ENCODE results near the gene PATJ. TPM values are rescaled to one million over a fixed set of nuclear protein-coding genes. Genes with fewer than 3 reads are reported as not detected.

Gene PATJ
- total and polyA plus RNA-seq, 2 donors (not counting 3 experiments of a cell fraction or from before 2014, with no cell fraction given): 1.1 to 3.0 TPM

DNA sequence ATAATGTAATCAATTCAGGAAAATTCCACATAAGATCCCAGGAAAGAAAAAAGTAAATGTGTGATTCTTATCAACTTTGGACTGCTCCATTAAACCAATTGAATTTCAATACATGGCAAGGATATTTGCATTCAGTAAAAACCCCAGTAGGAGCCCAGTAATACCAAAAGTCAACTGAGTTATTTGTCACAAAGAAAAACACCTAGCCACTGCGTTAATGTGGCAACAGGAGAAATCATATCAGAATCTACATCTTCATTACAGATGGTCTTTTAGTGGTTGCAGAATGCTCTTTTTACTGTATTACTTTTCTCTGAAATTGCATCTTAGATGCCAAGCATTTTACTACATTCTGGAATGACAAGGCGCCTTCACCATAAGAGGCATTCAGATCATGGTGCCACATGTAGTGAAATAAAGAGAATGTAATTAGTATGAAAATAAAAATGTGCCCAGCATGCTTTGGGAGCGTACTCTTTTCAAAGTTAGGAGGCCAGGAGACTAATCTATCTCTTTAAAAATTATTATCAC lies 180.7 kb downstream of the PATJ start:
- no peak overlapping the region for H2AFZ ChIP-seq (ENCODE audit: low read depth, low read length)
- no peak overlapping the region for H3K4me3 ChIP-seq (replicated peaks in 1 of 3; ENCODE audit: insufficient read depth in 1 of 3, low read depth in 1 of 3, low read length in 3 of 3)
- H3K36me3 ChIP-seq (ENCODE audit: control insufficient read depth in 2 of 2, extremely low read depth in 1 of 2, insufficient read depth in 2 of 2, low read length in 2 of 2): no peaks in the 10 kb centered on the region
- TF ChIP-seq JUN (IDR thresholded peaks at IDR 0.05; ENCODE audit: borderline replicate concordance, insufficient read depth, insufficient read length, low read depth) (no peak), POLR2AphosphoS5 (IDR thresholded peaks at IDR 0.05; ENCODE audit: insufficient read depth, low read depth, low read length) (no peak), GATA2 (IDR thresholded peaks at IDR 0.05; ENCODE audit: insufficient read depth, insufficient read length, low read depth, low read length) (no peak), FOS (IDR thresholded peaks at IDR 0.05; ENCODE audit: borderline replicate concordance, insufficient read depth, low read length) (no peak), EZH2 (IDR thresholded peaks at IDR 0.05; ENCODE audit: borderline replicate concordance, low read depth, low read length, severe bottlenecking) (no peak), POLR2A (IDR thresholded peaks at IDR 0.05; ENCODE audit: low read depth, low read length) (no peak), MYC (IDR thresholded peaks at IDR 0.05; ENCODE audit: low read depth, low read length) (no peak)
- TF ChIP-seq, protein P1, sequence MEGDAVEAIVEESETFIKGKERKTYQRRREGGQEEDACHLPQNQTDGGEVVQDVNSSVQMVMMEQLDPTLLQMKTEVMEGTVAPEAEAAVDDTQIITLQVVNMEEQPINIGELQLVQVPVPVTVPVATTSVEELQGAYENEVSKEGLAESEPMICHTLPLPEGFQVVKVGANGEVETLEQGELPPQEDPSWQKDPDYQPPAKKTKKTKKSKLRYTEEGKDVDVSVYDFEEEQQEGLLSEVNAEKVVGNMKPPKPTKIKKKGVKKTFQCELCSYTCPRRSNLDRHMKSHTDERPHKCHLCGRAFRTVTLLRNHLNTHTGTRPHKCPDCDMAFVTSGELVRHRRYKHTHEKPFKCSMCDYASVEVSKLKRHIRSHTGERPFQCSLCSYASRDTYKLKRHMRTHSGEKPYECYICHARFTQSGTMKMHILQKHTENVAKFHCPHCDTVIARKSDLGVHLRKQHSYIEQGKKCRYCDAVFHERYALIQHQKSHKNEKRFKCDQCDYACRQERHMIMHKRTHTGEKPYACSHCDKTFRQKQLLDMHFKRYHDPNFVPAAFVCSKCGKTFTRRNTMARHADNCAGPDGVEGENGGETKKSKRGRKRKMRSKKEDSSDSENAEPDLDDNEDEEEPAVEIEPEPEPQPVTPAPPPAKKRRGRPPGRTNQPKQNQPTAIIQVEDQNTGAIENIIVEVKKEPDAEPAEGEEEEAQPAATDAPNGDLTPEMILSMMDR (IDR thresholded peaks at IDR 0.05; ENCODE audit: extremely low read depth in 1 of 2, insufficient read depth in 1 of 2, low read depth in 1 of 2, low read length in 2 of 2): no peak
- TF ChIP-seq, protein P2, sequence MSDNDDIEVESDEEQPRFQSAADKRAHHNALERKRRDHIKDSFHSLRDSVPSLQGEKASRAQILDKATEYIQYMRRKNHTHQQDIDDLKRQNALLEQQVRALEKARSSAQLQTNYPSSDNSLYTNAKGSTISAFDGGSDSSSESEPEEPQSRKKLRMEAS (IDR thresholded peaks at IDR 0.05; ENCODE audit: insufficient read depth, insufficient read length): no peak
- no peaks in the 10 kb centered on the region for H3K9me3 ChIP-seq (replicated peaks; ENCODE audit: control insufficient read depth, insufficient read depth, low read length)
- FAIRE-seq: no peak
- no peak for DNase-seq (ENCODE audit: low read depth, low spot score)
- H3K27me3 ChIP-seq (ENCODE audit: control insufficient read depth in 2 of 2, insufficient read depth in 2 of 2, low read length in 2 of 2): no peaks in the 10 kb centered on the region
- no peak overlapping the region for H3K4me2 ChIP-seq (ENCODE audit: insufficient read depth, low read length)
- no peak overlapping the region for H3K27ac ChIP-seq (ENCODE audit: insufficient read depth, low read depth, low read length)
- intact Hi-C loops (cut with micrococcal nuclease) (loop anchor here (5.0 kb wide), 1 partner anchor 209 kb away; no protein-coding TSS in a partner anchor), dilution Hi-C loops (cut with MboI; ENCODE audit: extremely low pct_ligation_motif_present, low sequenced_read_pairs) (no loop called here)
- no peaks in the 10 kb centered on the region for H3K79me2 ChIP-seq (ENCODE audit: control insufficient read depth, insufficient read depth, low read length)
- BruUV-seq (replicated peaks): no TSS peak
- no peaks in the 10 kb centered on the region for H4K20me1 ChIP-seq (replicated peaks; ENCODE audit: control insufficient read depth, extremely low read depth, insufficient read depth, low read length)
- no peak overlapping the region for H3K9ac ChIP-seq (replicated peaks; ENCODE audit: extremely low read depth, insufficient read depth, low read length)
- POLR2A ChIA-PET: no interaction called here
- H3K4me1 ChIP-seq (ENCODE audit: control insufficient read depth, extremely low read depth, insufficient read depth, low read length): no peaks in the 10 kb centered on the region
- CTCF ChIA-PET: no interaction called here
- H3K9me1 ChIP-seq (replicated peaks; ENCODE audit: control insufficient read depth, extremely low read depth, insufficient read depth, low read length): no peaks in the 10 kb centered on the region

All from endothelial cell of umbilical vein (primary cell).